OCI-LY3 (cell line): ENCODE measurements around the gene C3orf85.

Experiments
- H2AFZ ChIP-seq: fragments of 200-600, 300-600 bp; shearing (Covaris generic); 2 replicates; pipeline ENCODE4 v1.6.0; 2014; ENCODE audit warnings: antibody characterized with exemption, low read depth, low read length
- H3K27ac ChIP-seq: fragments of 200-600, 300-600 bp; sonication (generic); 2 replicates; pipeline ENCODE4 v1.5.1; 2014; ENCODE audit warnings: mild to moderate bottlenecking, low read length, moderate library complexity, mixed read lengths
- H3K27me3 ChIP-seq: fragments of 200-600, 300-600 bp; sonication (generic); 2 replicates; pipeline ENCODE4 v1.6.1; 2014; ENCODE audit warnings: low read depth, low read length, mixed read lengths
- H3K36me3 ChIP-seq: fragments of 200-600, 300-600 bp; sonication (generic); replicated peaks from 2 replicates; pipeline ENCODE3; 2014; ENCODE audit warnings: low read depth, low read length, mixed read lengths
- H3K4me1 ChIP-seq: fragments of 300-600, 200-600 bp; sonication (generic); 2 replicates; pipeline ENCODE4 v1.6.1; 2014; ENCODE audit warnings: low read length, mixed read lengths
- H3K4me2 ChIP-seq: fragments of 200-600, 300-600 bp; sonication (generic); 2 replicates; pipeline ENCODE4 v1.6.1; 2014; ENCODE audit warnings: low read length, mixed read lengths
- H3K4me3 ChIP-seq: fragments of 300-600, 200-600 bp; sonication (generic); 2 replicates; pipeline ENCODE4 v1.5.1; 2014; ENCODE audit warnings: antibody characterized with exemption, mild to moderate bottlenecking, low read length, moderate library complexity
- H3K79me2 ChIP-seq: fragments of 300-600, 200-600 bp; shearing (Covaris generic); 2 replicates; pipeline ENCODE4 v1.6.1; 2014; ENCODE audit warnings: mild to moderate bottlenecking, low read length, mixed read lengths
- H3K9ac ChIP-seq: fragments of 300-600, 200-600 bp; shearing (Covaris generic); 2 replicates; pipeline ENCODE4 v1.6.0; 2014; ENCODE audit warnings: mild to moderate bottlenecking, low read length, moderate library complexity
- H3K9me3 ChIP-seq: fragments of 200-600, 300-600 bp; shearing (Covaris generic); 2 replicates; pipeline ENCODE4 v1.6.1; 2014; ENCODE audit warnings: low read length, mixed read lengths; ENCODE audit not compliant: insufficient read depth
- H4K20me1 ChIP-seq: fragments of 200-600, 300-600 bp; sonication (generic); 2 replicates; pipeline ENCODE4 v1.6.1; 2016; ENCODE audit warnings: low read length, mixed read lengths; ENCODE audit not compliant: insufficient read depth
- CTCF ChIP-seq: fragments of 200-600, 300-600 bp; sonication (generic); IDR thresholded peaks from 2 replicates; pipeline ENCODE4 v1.5.1; 2014; ENCODE audit warnings: antibody characterized with exemption, low read length, low read depth
- EZH2phosphoT487 ChIP-seq: fragments of 200-600 bp; shearing (Covaris generic); IDR thresholded peaks from 2 replicates; pipeline ENCODE4 v1.6.1; 2018; ENCODE audit warnings: antibody characterized with exemption, mixed run types, low read depth

C3orf85 gene

GRCh38 chr3:109175411-109175810 is 38.9 kb downstream of the C3orf85 start:
- no peak overlapping the region for H3K4me3 ChIP-seq
- no peak overlapping the region for H3K9ac ChIP-seq
- no peaks in the 10 kb centered on the region for H4K20me1 ChIP-seq
- no peak overlapping the region for H3K27ac ChIP-seq
- no peaks in the 10 kb centered on the region for H3K79me2 ChIP-seq
- H3K4me1 ChIP-seq, result no peaks in the 10 kb centered on the region
- H3K36me3 ChIP-seq, result no peaks in the 10 kb centered on the region
- no peak overlapping the region for H2AFZ ChIP-seq
- H3K4me2 ChIP-seq, result no peak overlapping the region
- H3K9me3 ChIP-seq, result no peaks in the 10 kb centered on the region
- no peak for TF ChIP-seq CTCF
- no peak for TF ChIP-seq EZH2phosphoT487
- no peaks in the 10 kb centered on the region for H3K27me3 ChIP-seq

- H2AFZ ChIP-seq, result no peak overlapping the region
- no peaks in the 10 kb centered on the region for H3K36me3 ChIP-seq
- H3K27ac ChIP-seq, result no peak overlapping the region
- no peaks in the 10 kb centered on the region for H3K4me1 ChIP-seq
- H4K20me1 ChIP-seq, result no peaks in the 10 kb centered on the region
- H3K4me2 ChIP-seq, result no peak overlapping the region
- no peaks in the 10 kb centered on the region for H3K27me3 ChIP-seq
- no peak overlapping the region for H3K9ac ChIP-seq
- no peak for TF ChIP-seq EZH2phosphoT487
- TF ChIP-seq CTCF, result no peak
- H3K9me3 ChIP-seq, result no peaks in the 10 kb centered on the region
- no peaks in the 10 kb centered on the region for H3K79me2 ChIP-seq
- no peak overlapping the region for H3K4me3 ChIP-seq
Measured at GRCh38 chr3:109176726-109177125, 40.2 kb downstream of the C3orf85 start.

- Histone ChIP-seq H3K4me1 (no peaks in the 10 kb centered on the region), H2AFZ (no peak overlapping the region), H4K20me1 (no peaks in the 10 kb centered on the region), H3K79me2 (no peaks in the 10 kb centered on the region), H3K9me3 (no peaks in the 10 kb centered on the region), H3K36me3 (no peaks in the 10 kb centered on the region), H3K27me3 (no peaks in the 10 kb centered on the region), H3K9ac (no peak overlapping the region), H3K4me3 (no peak overlapping the region), H3K4me2 (no peak overlapping the region), H3K27ac (no peak overlapping the region)
- TF ChIP-seq CTCF (no peak), EZH2phosphoT487 (no peak)
Measured at GRCh38 chr3:109177908-109178307, 41.4 kb downstream of the C3orf85 start.

GRCh38 chr3:109178708-109179107 is 42.2 kb downstream of the C3orf85 start:
- Histone ChIP-seq H3K4me1 (no peaks in the 10 kb centered on the region), H3K27ac (no peak overlapping the region), H3K4me2 (no peak overlapping the region), H3K4me3 (no peak overlapping the region), H3K79me2 (no peaks in the 10 kb centered on the region), H4K20me1 (no peaks in the 10 kb centered on the region), H3K36me3 (no peaks in the 10 kb centered on the region), H3K9me3 (no peaks in the 10 kb centered on the region), H3K9ac (no peak overlapping the region), H3K27me3 (no peaks in the 10 kb centered on the region), H2AFZ (no peak overlapping the region)
- TF ChIP-seq CTCF (no peak), EZH2phosphoT487 (no peak)
